Mesendoderm (in vitro differentiated cells): ENCODE data around the gene VSIR.

Source experiments
- DNase-seq: peaks from one replicate; pipeline ENCODE4 v3.0.0; 2013
- H2AK5ac ChIP-seq: 2 replicates; pipeline ENCODE4 v1.6.1; 2013; ENCODE audit warnings: low read length, inconsistent platforms
- H2BK120ac ChIP-seq: 2 replicates; pipeline ENCODE4 v1.6.1; 2013; ENCODE audit warnings: low read depth, mild to moderate bottlenecking, low read length, moderate library complexity, mixed read lengths
- H2BK15ac ChIP-seq: replicated peaks from 2 replicates; pipeline ENCODE4 v1.6.1; 2013; ENCODE audit warnings: low read depth, mild to moderate bottlenecking, moderate library complexity
- H2BK5ac ChIP-seq: 2 replicates; pipeline ENCODE4 v1.6.1; 2013; ENCODE audit warnings: low read length, inconsistent platforms
- H3K18ac ChIP-seq: 2 replicates; pipeline ENCODE4 v1.6.1; 2013; ENCODE audit warnings: mild to moderate bottlenecking, low read length, mixed read lengths
- H3K23ac ChIP-seq: one replicate; pipeline ENCODE4 v1.6.1; 2013; ENCODE audit warnings: low read length
- H3K27ac ChIP-seq: 2 replicates; pipeline ENCODE4 v1.5.1; 2013; ENCODE audit warnings: low read depth, mild to moderate bottlenecking, inconsistent platforms, low read length, moderate library complexity
- H3K27me3 ChIP-seq: 2 replicates; pipeline ENCODE4 v1.6.1; 2013; ENCODE audit warnings: low read length, control low read depth, mild to moderate bottlenecking, inconsistent platforms; ENCODE audit not compliant: insufficient read depth, poor library complexity
- H3K36me3 ChIP-seq: 2 replicates; pipeline ENCODE4 v1.6.1; 2013; ENCODE audit warnings: low read length, inconsistent platforms; ENCODE audit not compliant: control insufficient read depth, insufficient read depth
- H3K4ac ChIP-seq: one replicate; pipeline ENCODE4 v1.6.1; 2013; ENCODE audit warnings: low read depth, mild to moderate bottlenecking, low read length, moderate library complexity
- H3K4me1 ChIP-seq: 2 replicates; pipeline ENCODE4 v1.6.1; 2013; ENCODE audit warnings: low read depth, low read length, inconsistent platforms; ENCODE audit not compliant: control insufficient read depth
- H3K4me2 ChIP-seq: 2 replicates; pipeline ENCODE4 v1.6.1; 2013; ENCODE audit warnings: low read length
- H3K4me3 ChIP-seq: 2 replicates; pipeline ENCODE4 v1.5.1; 2013; ENCODE audit warnings: mild to moderate bottlenecking, low read length
- H3K56ac ChIP-seq: one replicate; pipeline ENCODE4 v1.6.1; 2013; ENCODE audit warnings: low read length
- H3K79me1 ChIP-seq: 2 replicates; pipeline ENCODE4 v1.6.1; 2013; ENCODE audit warnings: low read length, inconsistent platforms
- H3K79me2 ChIP-seq: 2 replicates; pipeline ENCODE4 v1.6.1; 2013; ENCODE audit warnings: mild to moderate bottlenecking, low read length; ENCODE audit not compliant: control insufficient read depth, insufficient read depth
- H3K9ac ChIP-seq: 2 replicates; pipeline ENCODE4 v1.6.1; 2013; ENCODE audit warnings: low read length, inconsistent platforms
- H4K5ac ChIP-seq: one replicate; pipeline ENCODE4 v1.6.1; 2013; ENCODE audit warnings: low read length
- H4K8ac ChIP-seq: one replicate; pipeline ENCODE4 v1.6.1; 2013; ENCODE audit warnings: low read depth, mild to moderate bottlenecking, control low read depth, low read length, moderate library complexity
- WGBS: extraction: QIAGEN DNeasy Blood & Tissue Kit; methylation state at CpG from one replicate; pipeline ENCODE4 v1.1.7; 2013; ENCODE audit warnings: low lambda C conversion rate, missing lambda C conversion rate; ENCODE audit not compliant: insufficient coverage; ENCODE audit errors: extremely low coverage; 5-methylcytosine and 5-hydroxymethylcytosine counted together

Gene VSIR

DNA sequence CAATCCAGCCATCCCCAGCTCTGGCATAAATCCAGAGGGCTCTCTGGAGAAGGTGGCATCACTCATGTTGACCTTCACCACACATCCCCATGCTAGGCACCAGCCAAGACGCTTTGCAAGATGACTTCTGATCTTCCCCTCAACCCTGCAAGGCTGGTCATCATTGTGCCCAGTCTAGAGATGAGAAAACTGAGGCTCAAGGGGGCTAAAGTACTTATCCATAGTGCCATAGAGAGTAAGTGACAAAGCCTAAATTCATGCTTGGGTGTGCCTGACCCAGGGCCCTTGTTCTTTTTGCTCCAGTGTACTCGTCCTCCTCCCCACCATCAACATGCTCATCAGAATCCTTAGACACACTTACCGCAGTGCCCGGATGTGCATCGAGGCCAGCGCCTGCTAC is 52.0 kb downstream of the VSIR start:
- Histone ChIP-seq H3K27me3 (no peaks in the 10 kb centered on the region), H2BK5ac (no peak overlapping the region), H2AK5ac (no peak overlapping the region), H4K5ac (no peak overlapping the region), H3K18ac (no peak overlapping the region), H3K36me3 (no peaks in the 10 kb centered on the region), H3K79me1 (no peaks in the 10 kb centered on the region), H2BK120ac (no peak overlapping the region), H3K4me2 (no peak overlapping the region), H3K9ac (no peak overlapping the region), H3K56ac (no peak overlapping the region), H3K4me1 (peaks cover 5% of the 10 kb centered on the region), H3K4ac (no peak overlapping the region), H4K8ac (no peak overlapping the region), H2BK15ac (no peak overlapping the region), H3K23ac (no peak overlapping the region), H3K79me2 (no peaks in the 10 kb centered on the region), H3K27ac (no peak overlapping the region), H3K4me3 (no peak overlapping the region)
- no CpG with 5 or more reads among the region's 6 CpGs for WGBS
- no peak for DNase-seq

DNA sequence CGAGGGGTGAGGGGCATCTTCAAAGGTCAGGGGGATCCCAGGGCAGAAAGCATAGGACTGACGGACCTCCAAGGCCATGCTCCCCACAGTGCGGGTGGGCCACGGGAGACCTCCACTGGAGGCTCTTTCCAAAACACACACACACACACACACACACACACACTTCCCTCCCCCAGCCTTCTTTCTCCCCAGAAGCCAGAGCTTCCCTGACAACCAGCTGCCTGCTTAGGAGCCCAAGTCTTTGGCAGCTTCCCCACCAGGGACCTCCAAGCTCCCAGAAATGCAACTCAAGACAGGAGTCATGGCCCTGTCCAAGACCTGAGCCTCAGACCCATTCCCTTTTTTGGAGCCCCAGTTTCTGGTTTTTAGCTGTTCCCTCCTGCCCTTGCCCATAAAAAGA is 53.0 kb downstream of the VSIR start:
- Histone ChIP-seq H4K5ac (no peak overlapping the region), H3K27me3 (no peaks in the 10 kb centered on the region), H3K56ac (no peak overlapping the region), H3K27ac (no peak overlapping the region), H3K36me3 (no peaks in the 10 kb centered on the region), H3K4ac (no peak overlapping the region), H4K8ac (no peak overlapping the region), H3K4me2 (no peak overlapping the region), H2BK120ac (no peak overlapping the region), H3K23ac (no peak overlapping the region), H3K4me1 (peaks cover 5% of the 10 kb centered on the region), H3K9ac (no peak overlapping the region), H2AK5ac (no peak overlapping the region), H3K4me3 (no peak overlapping the region), H3K79me2 (no peaks in the 10 kb centered on the region), H3K79me1 (no peaks in the 10 kb centered on the region), H3K18ac (no peak overlapping the region), H2BK5ac (no peak overlapping the region), H2BK15ac (no peak overlapping the region)
- DNase-seq = no peak
- WGBS = no CpG with 5 or more reads among the region's 4 CpGs

DNA sequence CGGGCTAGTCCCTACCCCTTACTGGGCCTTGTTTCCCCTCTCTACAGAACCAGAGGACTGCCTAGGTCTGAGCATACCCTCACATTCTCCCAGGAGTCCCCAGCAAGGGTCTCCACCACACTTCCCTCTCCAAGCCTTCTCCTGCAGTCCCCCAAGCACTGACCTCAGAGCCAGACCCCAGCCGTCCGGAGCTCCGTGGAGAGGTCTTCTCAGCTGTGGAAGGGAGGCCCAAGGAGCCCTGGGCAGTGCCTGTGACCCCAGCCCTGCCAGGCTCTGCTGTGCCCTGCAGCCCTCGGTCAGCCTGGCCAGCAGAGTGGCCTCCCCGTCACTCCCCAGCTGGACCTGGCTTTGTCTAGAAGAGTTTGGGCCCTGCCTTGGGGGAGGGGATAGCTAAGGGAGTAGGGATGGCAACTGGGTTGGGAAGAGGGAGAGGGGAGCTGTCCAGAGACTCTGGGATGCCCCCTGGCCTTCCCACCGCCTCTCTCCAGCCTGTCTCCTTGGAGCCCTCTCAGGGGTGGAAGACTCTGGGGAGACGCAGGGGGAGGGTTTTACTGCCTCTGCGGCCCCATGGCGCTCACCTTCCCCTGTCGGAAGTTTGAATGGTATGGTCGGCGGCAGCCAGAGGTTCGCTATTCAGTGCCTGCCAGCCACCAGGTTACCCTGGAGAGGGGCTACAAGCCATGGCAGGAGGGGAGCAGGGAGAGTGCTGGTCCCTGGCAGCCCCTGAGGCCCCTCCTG is 53.7 kb downstream of the VSIR start, which contains the start of gene C10orf105:
Gene C10orf105 (minus strand): TSS at position 315 of the 738 bp plus-strand sequence. CDS start 3,441 bp downstream, outside the sequence.
- H3K23ac ChIP-seq = no peak within 1 kb of the TSS
- no peaks in the 10 kb centered on the region for H3K79me2 ChIP-seq
- no CpG with 5 or more reads among the region's 14 CpGs for WGBS
- no peak within 1 kb of the TSS for H2BK15ac ChIP-seq
- peaks cover 5% of the 10 kb centered on the region for H3K4me1 ChIP-seq
- no peak within 1 kb of the TSS for H2BK120ac ChIP-seq
- H3K56ac ChIP-seq = peak within 1 kb of the TSS; percentile 58
- H3K79me1 ChIP-seq = no peaks in the 10 kb centered on the region
- no peak within 1 kb of the TSS for H3K18ac ChIP-seq
- H3K9ac ChIP-seq = peak within 1 kb of the TSS; percentile 47
- H4K5ac ChIP-seq = no peak within 1 kb of the TSS
- no peak within 1 kb of the TSS for H3K27ac ChIP-seq
- peak within 1 kb of the TSS; percentile 8 for H3K4me2 ChIP-seq
- no peak within 1 kb of the TSS for H2BK5ac ChIP-seq
- H4K8ac ChIP-seq = no peak within 1 kb of the TSS
- H3K4ac ChIP-seq = no peak within 1 kb of the TSS
- no peak within 1 kb of the TSS for H3K4me3 ChIP-seq
- H3K36me3 ChIP-seq = no peaks in the 10 kb centered on the region
- DNase-seq = peak; percentile 75
- H2AK5ac ChIP-seq = no peak within 1 kb of the TSS
- H3K27me3 ChIP-seq = no peaks in the 10 kb centered on the region

DNA sequence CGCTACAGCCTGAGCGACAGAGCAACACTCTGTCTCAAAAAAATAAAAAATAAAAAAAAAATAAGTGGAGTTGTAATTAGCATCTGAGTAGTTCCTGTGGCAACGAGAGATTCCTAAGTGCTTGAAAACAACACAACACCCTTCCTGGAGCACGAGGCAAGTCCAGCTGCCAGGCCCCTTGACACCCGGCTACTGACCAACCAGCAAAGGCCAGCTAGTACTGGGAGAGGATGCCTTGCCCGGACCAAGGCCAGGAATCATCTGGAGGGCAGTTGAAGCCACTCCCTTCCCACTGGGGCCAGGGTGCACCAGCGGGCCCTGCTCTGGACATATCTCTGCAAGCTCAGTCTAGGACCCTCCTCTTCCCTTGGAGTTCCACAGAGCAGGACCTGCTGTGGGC is 54.3 kb downstream of the VSIR start:
- no peak overlapping the region for H3K18ac ChIP-seq
- no peak overlapping the region for H2BK15ac ChIP-seq
- no peaks in the 10 kb centered on the region for H3K27me3 ChIP-seq
- H3K56ac ChIP-seq = no peak overlapping the region
- H3K4me2 ChIP-seq = no peak overlapping the region
- H3K27ac ChIP-seq = no peak overlapping the region
- no peak overlapping the region for H3K23ac ChIP-seq
- H3K79me1 ChIP-seq = no peaks in the 10 kb centered on the region
- no peaks in the 10 kb centered on the region for H3K36me3 ChIP-seq
- H3K4me3 ChIP-seq = no peak overlapping the region
- H4K8ac ChIP-seq = no peak overlapping the region
- no peak overlapping the region for H2BK5ac ChIP-seq
- H3K4ac ChIP-seq = no peak overlapping the region
- WGBS = no CpG with 5 or more reads among the region's 7 CpGs
- no peak overlapping the region for H4K5ac ChIP-seq
- DNase-seq = no peak
- no peak overlapping the region for H2BK120ac ChIP-seq
- H3K9ac ChIP-seq = no peak overlapping the region
- H3K4me1 ChIP-seq = peaks cover 5% of the 10 kb centered on the region
- H3K79me2 ChIP-seq = no peaks in the 10 kb centered on the region
- no peak overlapping the region for H2AK5ac ChIP-seq

DNA sequence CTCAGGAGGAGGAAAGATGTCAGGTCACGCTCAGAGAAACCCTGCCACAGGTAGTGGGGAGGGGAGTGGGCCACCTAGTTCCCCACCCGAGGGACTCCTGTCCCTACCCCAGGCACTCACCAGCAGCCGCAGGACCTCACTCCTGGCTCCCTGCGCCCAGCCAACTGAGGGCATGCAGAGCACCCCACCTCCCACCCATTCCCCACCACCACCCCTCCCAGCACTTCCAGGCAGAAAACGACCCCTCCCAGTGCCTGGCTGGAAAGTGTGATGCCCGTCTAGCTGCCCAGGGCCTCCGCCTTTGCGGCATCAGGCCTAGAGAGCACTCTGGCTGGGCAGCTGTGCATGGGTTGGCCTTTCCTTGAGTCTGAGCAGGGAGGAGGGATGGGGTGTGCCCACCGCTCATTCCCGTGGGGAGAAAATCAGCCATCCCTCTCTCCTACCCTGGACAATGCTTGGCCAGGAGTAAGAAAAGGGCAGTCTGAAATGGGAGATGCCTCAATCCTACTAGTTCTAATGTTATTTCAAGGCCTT is 55.1 kb downstream of the VSIR start:
- Histone ChIP-seq H3K4me1 (peaks cover 5% of the 10 kb centered on the region), H3K4me2 (no peak overlapping the region)

More for the DNA sequence above, 55.1 kb downstream of the VSIR start:
- Histone ChIP-seq H3K9ac (no peak overlapping the region), H2BK5ac (no peak overlapping the region), H3K27me3 (no peaks in the 10 kb centered on the region), H3K18ac (no peak overlapping the region), H3K56ac (no peak overlapping the region), H4K8ac (no peak overlapping the region), H2BK15ac (no peak overlapping the region), H3K4me3 (no peak overlapping the region), H3K27ac (no peak overlapping the region), H4K5ac (no peak overlapping the region), H3K79me1 (no peaks in the 10 kb centered on the region), H2AK5ac (no peak overlapping the region), H2BK120ac (no peak overlapping the region), H3K4ac (no peak overlapping the region), H3K36me3 (no peaks in the 10 kb centered on the region), H3K79me2 (no peaks in the 10 kb centered on the region), H3K23ac (no peak overlapping the region)
- no peak for DNase-seq
- no CpG with 5 or more reads among the region's 10 CpGs for WGBS
